ENCODE data around the gene NHSL1. TPM values are rescaled to one million over a fixed set of nuclear protein-coding genes. Genes with fewer than 3 reads are reported as not detected.

NHSL1 gene
- total RNA-seq, 1 donor from 2014 or later, result 72.3 TPM

- DNase-seq (ENCODE audit: low spot score), result no peak
- no peaks in the 10 kb centered on the region for H3K9me3 Mint-ChIP-seq (ENCODE audit: unreplicated experiment)
- TF ChIP-seq CTCF (IDR thresholded peaks at IDR 0.05; ENCODE audit: unreplicated experiment), result no peak
- H3K36me3 Mint-ChIP-seq (ENCODE audit: low read depth, unreplicated experiment), result peaks cover 8% of the 10 kb centered on the region
- no peak overlapping the region for H3K4me3 Mint-ChIP-seq (ENCODE audit: unreplicated experiment)
- H3K4me1 Mint-ChIP-seq (ENCODE audit: unreplicated experiment), result peaks cover 44% of the 10 kb centered on the region
- peaks cover 5% of the 10 kb centered on the region for H3K27me3 Mint-ChIP-seq (ENCODE audit: unreplicated experiment)
- H3K27ac Mint-ChIP-seq (ENCODE audit: unreplicated experiment), result peak overlapping the region; percentile 32
Measured at GRCh38 chr6:138523347-138524210, 24.3 kb upstream of the NHSL1 start.

DNA sequence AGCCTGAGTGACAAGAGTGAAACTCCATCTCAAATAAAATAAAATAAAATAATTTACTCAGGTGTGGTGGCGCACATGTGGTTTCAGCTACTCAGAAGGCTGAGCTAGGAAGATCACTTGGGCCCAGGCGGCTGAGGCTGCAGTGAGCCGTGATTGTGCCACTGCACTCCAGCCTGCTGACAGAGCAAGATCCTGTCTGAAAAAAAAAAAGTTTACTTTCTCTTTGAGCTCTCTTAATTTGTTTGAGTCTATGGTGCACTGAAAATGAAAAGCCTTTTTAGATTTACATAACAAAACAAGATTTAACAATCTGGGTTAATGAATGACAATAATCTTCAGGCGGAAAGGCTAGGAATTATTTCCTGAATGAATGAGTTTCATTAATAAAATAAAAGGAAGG is 23.3 kb upstream of the NHSL1 start:
- H3K4me3 Mint-ChIP-seq (ENCODE audit: unreplicated experiment), result no peak overlapping the region
- H3K9me3 Mint-ChIP-seq (ENCODE audit: unreplicated experiment), result no peaks in the 10 kb centered on the region
- peaks cover 40% of the 10 kb centered on the region for H3K4me1 Mint-ChIP-seq (ENCODE audit: unreplicated experiment)
- no peak for TF ChIP-seq CTCF (IDR thresholded peaks at IDR 0.05; ENCODE audit: unreplicated experiment)
- peaks cover 12% of the 10 kb centered on the region for H3K36me3 Mint-ChIP-seq (ENCODE audit: low read depth, unreplicated experiment)
- no peak overlapping the region for H3K27ac Mint-ChIP-seq (ENCODE audit: unreplicated experiment)
- H3K27me3 Mint-ChIP-seq (ENCODE audit: unreplicated experiment), result peaks cover 5% of the 10 kb centered on the region
- no peak for DNase-seq (ENCODE audit: low spot score)

- Mint-ChIP-seq H3K36me3 (ENCODE audit: low read depth, unreplicated experiment) (peaks cover 16% of the 10 kb centered on the region), H3K27me3 (ENCODE audit: unreplicated experiment) (peaks cover 7% of the 10 kb centered on the region), H3K27ac (ENCODE audit: unreplicated experiment) (peak overlapping the region; percentile 81), H3K4me1 (ENCODE audit: unreplicated experiment) (peaks cover 38% of the 10 kb centered on the region), H3K9me3 (ENCODE audit: unreplicated experiment) (no peaks in the 10 kb centered on the region), H3K4me3 (ENCODE audit: unreplicated experiment) (no peak overlapping the region)
- no peak for TF ChIP-seq CTCF (IDR thresholded peaks at IDR 0.05; ENCODE audit: unreplicated experiment)
- no peak for DNase-seq (ENCODE audit: low spot score)
Measured at GRCh38 chr6:138521790-138522189, 22.5 kb upstream of the NHSL1 start.

DNA sequence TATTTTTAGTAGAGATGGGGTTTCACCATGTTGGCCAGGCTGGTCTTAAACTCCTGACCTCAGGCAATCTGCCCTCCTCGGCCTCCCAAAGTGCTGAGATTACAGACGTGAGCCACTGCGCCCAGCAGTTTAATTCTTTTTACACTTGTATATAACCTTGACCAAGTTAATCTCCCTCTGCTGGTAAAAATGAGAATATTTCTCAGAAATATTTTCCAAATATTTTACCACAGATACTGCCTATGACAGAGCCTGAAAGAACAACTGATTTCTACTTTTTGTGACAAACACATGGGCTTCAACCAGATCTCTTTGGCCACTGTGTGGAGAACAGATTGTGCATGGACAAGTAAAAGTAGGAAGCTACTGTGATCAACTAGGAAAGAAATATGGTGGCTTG is 21.2 kb upstream of the NHSL1 start:
- Mint-ChIP-seq H3K4me1 (ENCODE audit: unreplicated experiment) (peaks cover 34% of the 10 kb centered on the region), H3K27me3 (ENCODE audit: unreplicated experiment) (peaks cover 14% of the 10 kb centered on the region), H3K36me3 (ENCODE audit: low read depth, unreplicated experiment) (peaks cover 18% of the 10 kb centered on the region), H3K27ac (ENCODE audit: unreplicated experiment) (peak overlapping the region; percentile 3), H3K9me3 (ENCODE audit: unreplicated experiment) (no peaks in the 10 kb centered on the region), H3K4me3 (ENCODE audit: unreplicated experiment) (no peak overlapping the region)
- DNase-seq (ENCODE audit: low spot score), result no peak
- TF ChIP-seq CTCF (IDR thresholded peaks at IDR 0.05; ENCODE audit: unreplicated experiment), result peak; percentile 76

DNA sequence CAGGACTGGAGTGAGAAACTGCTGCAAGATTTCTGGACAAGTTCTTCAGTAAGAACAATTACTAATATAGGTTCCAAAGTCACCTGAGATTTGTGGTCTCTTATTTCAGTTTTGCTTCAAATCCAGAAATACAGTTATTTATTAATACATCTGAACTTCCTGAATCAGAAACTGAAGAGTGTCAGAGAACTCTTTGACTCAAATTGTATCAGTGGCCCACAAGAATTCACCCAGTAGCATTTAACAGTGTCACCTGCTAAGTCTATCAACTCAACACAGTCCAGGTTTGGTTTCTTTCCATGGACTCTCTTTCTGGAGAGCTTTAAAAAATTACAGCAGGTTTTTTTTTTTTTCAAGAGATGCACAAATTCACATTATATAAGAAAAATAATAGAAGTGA is 18.8 kb upstream of the NHSL1 start:
- Mint-ChIP-seq H3K9me3 (ENCODE audit: unreplicated experiment) (no peaks in the 10 kb centered on the region), H3K4me1 (ENCODE audit: unreplicated experiment) (peaks cover 24% of the 10 kb centered on the region), H3K36me3 (ENCODE audit: low read depth, unreplicated experiment) (peaks cover 12% of the 10 kb centered on the region), H3K4me3 (ENCODE audit: unreplicated experiment) (peak overlapping the region; percentile 62), H3K27me3 (ENCODE audit: unreplicated experiment) (peaks cover 13% of the 10 kb centered on the region), H3K27ac (ENCODE audit: unreplicated experiment) (no peak overlapping the region)
- TF ChIP-seq CTCF (IDR thresholded peaks at IDR 0.05; ENCODE audit: unreplicated experiment), result no peak
- no peak for DNase-seq (ENCODE audit: low spot score)

Data from endothelial cell (in vitro differentiated cells).